Neural cell (in vitro differentiated cells): ENCODE measurements around the gene CACUL1. TPM values are rescaled to one million over a fixed set of nuclear protein-coding genes. Genes with fewer than 3 reads are reported as not detected.

Experiments
- H2AFZ ChIP-seq: fragments of 200-600, 300-800 bp; sonication (generic), shearing (Covaris generic); 2 replicates; pipeline ENCODE4 v1.6.0; 2014; ENCODE audit warnings: low read depth, mild to moderate bottlenecking, antibody characterized with exemption, low read length, moderate library complexity
- H3F3A ChIP-seq: fragments of 200-600 bp; shearing (Covaris generic); 2 replicates; pipeline ENCODE4 v1.6.1; 2016; ENCODE audit warnings: mild to moderate bottlenecking, moderate library complexity, mixed read lengths, antibody characterized with exemption, low read length; ENCODE audit not compliant: insufficient read depth, poor library complexity, severe bottlenecking
- H3K27ac ChIP-seq: fragments of 200-600, 300-800 bp; sonication (generic), shearing (Covaris generic); 2 replicates; pipeline ENCODE4 v1.5.1; 2014; ENCODE audit warnings: mild to moderate bottlenecking, low read length, moderate library complexity
- H3K27me3 ChIP-seq: fragments of 300-800, 200-600 bp; sonication (generic), shearing (Covaris generic); 2 replicates; pipeline ENCODE4 v1.6.0; 2014; ENCODE audit warnings: mild to moderate bottlenecking, low read depth, low read length, moderate library complexity; ENCODE audit not compliant: insufficient read depth
- H3K36me3 ChIP-seq: fragments of 300-800, 200-600 bp; sonication (generic), shearing (Covaris generic); 2 replicates; pipeline ENCODE4 v1.5.1; 2014; ENCODE audit warnings: mild to moderate bottlenecking, antibody characterized with exemption, low read length, moderate library complexity; ENCODE audit not compliant: insufficient read depth
- H3K4me2 ChIP-seq: fragments of 300-800, 200-600 bp; sonication (generic), shearing (Covaris generic); 2 replicates; pipeline ENCODE4 v1.6.0; 2014; ENCODE audit warnings: mild to moderate bottlenecking, low read length
- H3K4me3 ChIP-seq: fragments of 300-800, 200-600 bp; sonication (generic), shearing (Covaris generic); 2 replicates; pipeline ENCODE4 v1.5.1; 2014; ENCODE audit warnings: mild to moderate bottlenecking, low read length, moderate library complexity
- H3K79me2 ChIP-seq: fragments of 200-600 bp; shearing (Covaris generic); replicated peaks from 2 replicates; pipeline ENCODE4 v1.6.0; 2014; ENCODE audit warnings: mild to moderate bottlenecking, low read length, moderate library complexity; ENCODE audit not compliant: insufficient read depth
- H3K9ac ChIP-seq: fragments of 300-800, 200-600 bp; sonication (generic), shearing (Covaris generic); 2 replicates; pipeline ENCODE4 v1.6.1; 2016; ENCODE audit warnings: mild to moderate bottlenecking, low read length, mixed read lengths
- H3K9me2 ChIP-seq: fragments of 200-600 bp; shearing (Covaris generic); 2 replicates; pipeline ENCODE4 v1.6.1; 2016; ENCODE audit warnings: mild to moderate bottlenecking, low read length, mixed read lengths; ENCODE audit not compliant: insufficient read depth
- H3K9me3 ChIP-seq: fragments of 200-600, 300-800 bp; sonication (generic), shearing (Covaris generic); 2 replicates; pipeline ENCODE4 v1.6.1; 2016; ENCODE audit warnings: mild to moderate bottlenecking, mixed run types, low read length, moderate library complexity, mixed read lengths
- H4K20me1 ChIP-seq: fragments of 200-600 bp; shearing (Covaris generic); 2 replicates; pipeline ENCODE4 v1.6.1; 2016; ENCODE audit warnings: mild to moderate bottlenecking, mixed run types; ENCODE audit not compliant: insufficient read depth
- CTCF ChIP-seq: fragments of 450-650 bp; IDR thresholded peaks from 2 replicates; pipeline ENCODE4 v1.5.1; 2014; ENCODE audit warnings: antibody characterized with exemption, mild to moderate bottlenecking, moderate library complexity; ENCODE audit not compliant: poor library complexity, severe bottlenecking
- EP300 ChIP-seq: fragments of 450-650 bp; conservative IDR thresholded peaks from 2 replicates; pipeline ENCODE4 v1.6.1; 2014; ENCODE audit warnings: antibody characterized with exemption, mild to moderate bottlenecking, moderate library complexity; ENCODE audit not compliant: poor library complexity, severe bottlenecking
- EZH2 ChIP-seq: fragments of 200-600, 300-800 bp; shearing (Covaris generic), sonication (generic); IDR thresholded peaks from 2 replicates; pipeline ENCODE4 v1.6.1; 2014; ENCODE audit warnings: antibody characterized with exemption, low read length, borderline replicate concordance, mild to moderate bottlenecking; ENCODE audit not compliant: insufficient read depth, poor library complexity, severe bottlenecking
- MXI1 ChIP-seq: fragments of 450-650 bp; conservative IDR thresholded peaks from 2 replicates; pipeline ENCODE4 v1.6.1; 2014; ENCODE audit warnings: antibody characterized with exemption, mild to moderate bottlenecking; ENCODE audit not compliant: poor library complexity, severe bottlenecking
- POLR2AphosphoS5 ChIP-seq: IDR thresholded peaks from 2 replicates; pipeline ENCODE4 v1.6.1; 2012
- SMC3 ChIP-seq: fragments of 450-650 bp; conservative IDR thresholded peaks from 2 replicates; pipeline ENCODE4 v1.6.1; 2014; ENCODE audit warnings: antibody characterized with exemption, mild to moderate bottlenecking, moderate library complexity; ENCODE audit not compliant: poor library complexity
- TAF1 ChIP-seq: IDR thresholded peaks from 2 replicates; pipeline ENCODE4 v1.6.1; 2012; ENCODE audit warnings: low read depth
- polyA plus RNA-seq: library from polyadenylated mRNA; depleted of rRNA; stranded (reverse); fragments of >200 nt; gene quantifications from 2 replicates; pipeline ENCODE4 v1.2.3, GENCODE V29; 2014
- TF ChIP-seq, protein P1 (sequence below): IDR thresholded peaks from 2 replicates; pipeline ENCODE4 v1.6.1; 2012; ENCODE audit warnings: borderline replicate concordance

CACUL1 gene
- polyA plus RNA-seq, 1 donor from 2014 or later: 12.8 TPM

DNA sequence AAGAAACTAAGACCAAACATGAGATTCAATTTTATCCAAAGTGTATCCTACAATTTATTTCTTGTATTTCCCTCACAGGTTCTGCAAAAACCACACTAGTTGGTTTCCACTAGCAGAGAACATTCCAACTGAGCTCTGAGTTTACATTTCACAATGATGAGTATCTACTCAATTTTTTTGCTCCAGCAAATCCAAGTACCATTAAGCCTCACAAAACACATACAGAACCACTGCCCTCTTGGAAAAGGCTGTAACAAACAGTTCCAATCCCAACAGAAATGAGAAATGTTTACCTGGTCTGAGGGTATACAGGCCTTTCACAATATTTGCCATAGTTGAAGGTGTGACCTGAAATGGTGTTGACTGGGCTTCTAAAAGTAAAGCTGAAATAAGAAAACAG lies 59.9 kb downstream of the CACUL1 start (continued):
- TF ChIP-seq, protein P1, sequence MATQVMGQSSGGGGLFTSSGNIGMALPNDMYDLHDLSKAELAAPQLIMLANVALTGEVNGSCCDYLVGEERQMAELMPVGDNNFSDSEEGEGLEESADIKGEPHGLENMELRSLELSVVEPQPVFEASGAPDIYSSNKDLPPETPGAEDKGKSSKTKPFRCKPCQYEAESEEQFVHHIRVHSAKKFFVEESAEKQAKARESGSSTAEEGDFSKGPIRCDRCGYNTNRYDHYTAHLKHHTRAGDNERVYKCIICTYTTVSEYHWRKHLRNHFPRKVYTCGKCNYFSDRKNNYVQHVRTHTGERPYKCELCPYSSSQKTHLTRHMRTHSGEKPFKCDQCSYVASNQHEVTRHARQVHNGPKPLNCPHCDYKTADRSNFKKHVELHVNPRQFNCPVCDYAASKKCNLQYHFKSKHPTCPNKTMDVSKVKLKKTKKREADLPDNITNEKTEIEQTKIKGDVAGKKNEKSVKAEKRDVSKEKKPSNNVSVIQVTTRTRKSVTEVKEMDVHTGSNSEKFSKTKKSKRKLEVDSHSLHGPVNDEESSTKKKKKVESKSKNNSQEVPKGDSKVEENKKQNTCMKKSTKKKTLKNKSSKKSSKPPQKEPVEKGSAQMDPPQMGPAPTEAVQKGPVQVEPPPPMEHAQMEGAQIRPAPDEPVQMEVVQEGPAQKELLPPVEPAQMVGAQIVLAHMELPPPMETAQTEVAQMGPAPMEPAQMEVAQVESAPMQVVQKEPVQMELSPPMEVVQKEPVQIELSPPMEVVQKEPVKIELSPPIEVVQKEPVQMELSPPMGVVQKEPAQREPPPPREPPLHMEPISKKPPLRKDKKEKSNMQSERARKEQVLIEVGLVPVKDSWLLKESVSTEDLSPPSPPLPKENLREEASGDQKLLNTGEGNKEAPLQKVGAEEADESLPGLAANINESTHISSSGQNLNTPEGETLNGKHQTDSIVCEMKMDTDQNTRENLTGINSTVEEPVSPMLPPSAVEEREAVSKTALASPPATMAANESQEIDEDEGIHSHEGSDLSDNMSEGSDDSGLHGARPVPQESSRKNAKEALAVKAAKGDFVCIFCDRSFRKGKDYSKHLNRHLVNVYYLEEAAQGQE: no peak

DNA sequence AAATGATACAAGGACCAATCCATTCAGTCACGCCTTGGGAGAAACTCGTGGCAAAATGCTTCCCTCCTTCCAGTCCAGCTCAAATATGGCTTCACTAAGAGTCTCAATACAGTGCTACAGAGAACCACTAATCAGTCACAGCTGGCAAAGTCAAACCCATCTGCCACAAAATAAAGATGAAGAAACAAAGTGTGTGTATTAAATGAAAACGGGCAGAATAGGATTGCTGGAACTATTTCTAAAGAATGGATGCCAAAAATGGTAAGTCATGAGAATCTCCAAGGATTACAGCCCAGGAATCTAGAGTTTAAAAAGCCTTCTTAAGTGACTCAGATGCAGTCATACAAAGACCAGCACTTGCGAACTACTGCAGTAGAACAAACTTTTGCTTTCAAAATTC lies 61.9 kb downstream of the CACUL1 start:
- no peak overlapping the region for H3K27ac ChIP-seq
- H3K9ac ChIP-seq: no peak overlapping the region
- no peak overlapping the region for H3K4me3 ChIP-seq
- no peaks in the 10 kb centered on the region for H3F3A ChIP-seq
- TF ChIP-seq CTCF: no peak
- no peak for TF ChIP-seq SMC3
- TF ChIP-seq, protein P1: no peak
- no peak for TF ChIP-seq TAF1
- TF ChIP-seq EP300: no peak
- no peaks in the 10 kb centered on the region for H3K79me2 ChIP-seq
- no peaks in the 10 kb centered on the region for H3K9me2 ChIP-seq
- no peaks in the 10 kb centered on the region for H3K9me3 ChIP-seq
- H3K36me3 ChIP-seq: no peaks in the 10 kb centered on the region
- H3K4me2 ChIP-seq: no peak overlapping the region
- H4K20me1 ChIP-seq: no peaks in the 10 kb centered on the region
- H2AFZ ChIP-seq: no peak overlapping the region
- no peaks in the 10 kb centered on the region for H3K27me3 ChIP-seq

GRCh38 chr10:118689070-118689858 lies 65.5 kb downstream of the CACUL1 start:
- H3K27ac ChIP-seq: no peak overlapping the region
- no peaks in the 10 kb centered on the region for H3K27me3 ChIP-seq
- TF ChIP-seq, protein P1: no peak
- TF ChIP-seq EZH2: no peak
- no peak for TF ChIP-seq EP300
- TF ChIP-seq TAF1: no peak
- TF ChIP-seq CTCF: no peak
- TF ChIP-seq MXI1: no peak
- TF ChIP-seq SMC3: no peak
- no peak for TF ChIP-seq POLR2AphosphoS5

More at GRCh38 chr10:118689070-118689858, 65.5 kb downstream of the CACUL1 start:
- Histone ChIP-seq H3K9me2 (no peaks in the 10 kb centered on the region), H3F3A (no peaks in the 10 kb centered on the region), H3K9ac (no peak overlapping the region), H3K36me3 (no peaks in the 10 kb centered on the region), H3K9me3 (no peaks in the 10 kb centered on the region), H4K20me1 (no peaks in the 10 kb centered on the region), H3K4me3 (no peak overlapping the region), H3K79me2 (no peaks in the 10 kb centered on the region), H2AFZ (no peak overlapping the region), H3K4me2 (no peak overlapping the region)
